Left lung (tissue), 14 donors: ENCODE results near the gene SPG7. TPM values are rescaled to one million over a fixed set of nuclear protein-coding genes. Genes with fewer than 3 reads are reported as not detected.
A peak's percentile ranks its signal among the peaks of the same experiment; 100 is the strongest.
"Not testable (repeated sequence)": the region's sequence is repeated elsewhere in the genome, so short reads cannot be mapped to it uniquely, and the experiment has no call there.

ENCODE experiments used
- ATAC-seq: fragments of 200-7000 bp; cut with Tn5 transposase; one replicate; pipeline ENCODE4 v1.9.1; 2020; ENCODE audit warnings: moderate library complexity
- DNase-seq, 4 donors: peaks; one replicate each; pipeline ENCODE4 v3.0.0-alpha.2; 2013 to 2020
- H3K27ac ChIP-seq, 2 donors: fragments of 200-600 bp; sonication (generic) in 1 of 2; one replicate each; pipeline versions ENCODE4 v1.5.0 to v1.8.0; 2020 to 2021
- H3K27me3 ChIP-seq, 2 donors: fragments of 200-600 bp; sonication (generic) in 1 of 2; one replicate each; pipeline versions ENCODE4 v1.5.0 to v1.8.0; 2020 to 2021
- H3K36me3 ChIP-seq, 2 donors: fragments of 200-600 bp; sonication (generic) in 1 of 2; one replicate each; pipeline versions ENCODE4 v1.5.0 to v1.8.0; 2020 to 2021
- H3K4me1 ChIP-seq, 2 donors: fragments of 200-600 bp; one replicate each; pipeline ENCODE4 v1.8.0; 2021
- H3K4me3 ChIP-seq, 2 donors: fragments of 200-600 bp; sonication (generic) in 1 of 2; one replicate each; pipeline versions ENCODE4 v1.5.0 to v1.8.0; 2020 to 2021; ENCODE audit warnings: mild to moderate bottlenecking in 1 of 2
- H3K9me3 ChIP-seq, 2 donors: fragments of 200-600 bp; sonication (generic) in 1 of 2; one replicate each; pipeline versions ENCODE4 v1.5.0 to v1.8.0; 2020 to 2021
- CTCF ChIP-seq, 2 donors: fragments of 200-600 bp; sonication (generic) in 1 of 2; IDR thresholded peaks; one replicate each; pipeline versions ENCODE4 v1.5.0 to v1.8.0; 2021; ENCODE audit warnings: antibody characterized with exemption in 2 of 2
- intact Hi-C, 2 donors: fragments of 100-400 bp; cut with DNase I; formaldehyde crosslinking; loops; one replicate each; pipeline versions ENCODE4 v1.11.2 to v1.14.2; 2022
- long read RNA-seq, 12 donors: library from polyadenylated mRNA in 2 of 12; unstranded in 2 of 12; transcript quantifications; one replicate each; pipeline ENCODE4 v2.0.0 and lab custom pipeline, GENCODE V29; 2019 to 2026
- polyA plus RNA-seq, 6 donors: library from polyadenylated mRNA; unstranded; fragments of 120-200 nt; gene quantifications; one replicate each; pipeline ENCODE4 v1.2.1, GENCODE V29; 2013; ENCODE audit not compliant: insufficient read length in 6 of 6
- total RNA-seq, 2 donors: library from RNA; stranded (reverse); fragmentation: NEBNext Ultra II Directional; extraction: Animal tissue kit (Norgen Biotek cat#: 25700); gene quantifications; one replicate each; pipeline ENCODE4 v1.2.1, GENCODE V29; 2021
- donor health status: DM: no; HTN: yes; CAD: no.
- donor health status: DM: no; HTN: no; CAD: no.

The SPG7 gene
- total RNA-seq (10 to 100 TPM; 79.3 to 79.5 TPM), polyA plus RNA-seq (100 to 1,000 TPM; 113 to 148 (median 127) TPM)
- long read RNA-seq, donor 1, full-length matches to known transcripts, result 41 of 41 reads
- long read RNA-seq, donor 1, partial matches to known transcripts, result 0 of 41 reads
- long read RNA-seq, donor 1, other reads (novel, unspliced or antisense), result 0 of 41 reads
- long read RNA-seq, donor 2, full-length matches to known transcripts, result 29 of 62 reads
- long read RNA-seq, donor 2, partial matches to known transcripts, result 33 of 62 reads
- long read RNA-seq, donor 2, other reads (novel, unspliced or antisense), result 0 of 62 reads
- long read RNA-seq, donor 3, full-length matches to known transcripts, result 27 of 27 reads
- long read RNA-seq, donor 3, partial matches to known transcripts, result 0 of 27 reads
- long read RNA-seq, donor 3, other reads (novel, unspliced or antisense), result 0 of 27 reads
- long read RNA-seq, donor 4, transcript SPG7-268 (17 exons, 3,359 nt), result major isoform, 9 of 19 reads
- long read RNA-seq, donor 4, partial matches to known transcripts, result 4 of 19 reads
- long read RNA-seq, donor 4, other reads (novel, unspliced or antisense), result 3 of 19 reads
- long read RNA-seq, donor 5, full-length matches to known transcripts, result 23 of 31 reads
- long read RNA-seq, donor 5, partial matches to known transcripts, result 8 of 31 reads
- long read RNA-seq, donor 5, other reads (novel, unspliced or antisense), result 0 of 31 reads
- long read RNA-seq, donor 6, full-length matches to known transcripts, result 16 of 16 reads
- long read RNA-seq, donor 6, partial matches to known transcripts, result 0 of 16 reads
- long read RNA-seq, donor 6, other reads (novel, unspliced or antisense), result 0 of 16 reads
- long read RNA-seq, donor 7, full-length matches to known transcripts, result 26 of 39 reads
- long read RNA-seq, donor 7, partial matches to known transcripts, result 13 of 39 reads
- long read RNA-seq, donor 7, other reads (novel, unspliced or antisense), result 0 of 39 reads
- long read RNA-seq, donor 8, full-length matches to known transcripts, result 49 of 63 reads
- long read RNA-seq, donor 8, partial matches to known transcripts, result 14 of 63 reads
- long read RNA-seq, donor 8, other reads (novel, unspliced or antisense), result 0 of 63 reads
- long read RNA-seq, donor 9, full-length matches to known transcripts, result 1 of 1 reads
- long read RNA-seq, donor 9, partial matches to known transcripts, result 0 of 1 reads
- long read RNA-seq, donor 9, other reads (novel, unspliced or antisense), result 0 of 1 reads
- long read RNA-seq, donor 10, transcript SPG7-268 (17 exons, 3,359 nt), result major isoform, 9 of 28 reads
- long read RNA-seq, donor 10, partial matches to known transcripts, result 9 of 28 reads
- long read RNA-seq, donor 10, other reads (novel, unspliced or antisense), result 3 of 28 reads
- long read RNA-seq, donor 11, result 0 reads
- long read RNA-seq, donor 12, full-length matches to known transcripts, result 36 of 42 reads
- long read RNA-seq, donor 12, partial matches to known transcripts, result 6 of 42 reads
- long read RNA-seq, donor 12, other reads (novel, unspliced or antisense), result 0 of 42 reads

DNA sequence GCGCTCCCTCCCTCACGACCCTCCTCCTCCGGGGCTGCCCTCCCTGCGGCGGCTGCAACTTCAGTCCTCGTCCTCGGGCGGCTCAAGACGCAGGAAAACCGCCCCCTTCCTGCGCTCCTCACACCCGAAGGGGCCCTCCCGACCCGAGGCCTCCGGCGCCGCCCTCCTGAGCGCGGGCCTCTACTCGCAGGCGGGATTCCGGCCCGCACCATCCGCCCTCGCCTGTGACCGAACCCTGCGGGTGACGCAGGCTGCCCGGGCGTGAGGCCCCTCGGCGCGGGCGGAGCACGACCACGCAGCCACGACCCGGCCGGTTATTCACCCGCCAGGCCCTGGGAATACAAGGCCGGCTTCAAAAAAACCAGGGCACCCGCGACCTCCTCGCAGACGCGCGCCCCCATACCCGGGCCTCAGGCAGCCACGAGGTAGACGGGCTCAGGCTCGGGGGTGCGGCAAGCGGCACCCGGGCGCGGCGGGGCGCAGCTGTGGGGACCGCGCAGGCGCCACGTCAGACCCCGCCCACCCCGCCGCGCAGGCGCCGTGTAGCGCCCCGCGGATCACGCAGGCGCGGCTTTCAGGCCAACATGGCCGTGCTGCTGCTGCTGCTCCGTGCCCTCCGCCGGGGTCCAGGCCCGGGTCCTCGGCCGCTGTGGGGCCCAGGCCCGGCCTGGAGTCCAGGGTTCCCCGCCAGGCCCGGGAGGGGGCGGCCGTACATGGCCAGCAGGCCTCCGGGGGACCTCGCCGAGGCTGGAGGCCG lies at the start of gene SPG7:
TSS of gene SPG7 (plus strand) at position 570 of the 757 bp plus-strand sequence. CDS start at position 585, 15 bp downstream.
- TF ChIP-seq CTCF (IDR thresholded peaks at IDR 0.05), result no peak

DNA sequence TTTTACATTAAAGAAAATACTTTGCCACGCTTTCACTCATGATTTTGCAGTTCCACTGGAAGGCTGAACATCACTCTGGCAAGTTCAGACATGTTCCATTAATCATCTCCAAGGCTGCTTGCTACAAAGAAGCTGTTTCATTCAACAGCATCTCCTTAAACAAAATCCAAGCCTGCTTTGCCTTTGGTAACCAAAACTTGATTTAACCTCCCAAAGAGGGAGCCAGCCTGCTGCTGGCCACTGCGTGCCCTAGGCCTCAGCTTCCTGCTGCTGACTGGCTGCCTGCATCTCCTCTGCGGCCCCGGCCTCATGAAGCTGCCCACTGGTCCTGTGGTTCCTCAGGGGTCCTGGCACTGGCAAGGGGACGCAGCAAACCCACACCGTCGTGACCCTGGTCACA lies 49.7 kb upstream of the SPG7 start:
- no peak overlapping the region for H3K27ac ChIP-seq
- intact Hi-C loops, result no loop called here
- TF ChIP-seq CTCF (IDR thresholded peaks at IDR 0.05), result no peak
- H3K4me3 ChIP-seq, result no peak overlapping the region
- DNase-seq, result no peak
- H3K36me3 ChIP-seq, result no peaks in the 10 kb centered on the region
- no peaks in the 10 kb centered on the region for H3K9me3 ChIP-seq
- peaks cover 7 to 34% of the 10 kb centered on the region in 2 donors for H3K4me1 ChIP-seq
- no peak for ATAC-seq
- H3K27me3 ChIP-seq, result no peaks in the 10 kb centered on the region

More for the DNA sequence above, at the start of gene SPG7:
- ATAC-seq, result peak; percentile 92
- peaks cover 0 to 28% of the 10 kb centered on the region in 2 donors for H3K36me3 ChIP-seq
- H3K9me3 ChIP-seq, result no peaks in the 10 kb centered on the region
- peak; percentile 84 to 95 (median 92) for DNase-seq
- peak within 1 kb of the TSS; percentile 82 to 96 for H3K27ac ChIP-seq
- peaks cover 22 to 54% of the 10 kb centered on the region in 2 donors for H3K4me1 ChIP-seq
- peak within 1 kb of the TSS; percentile 92 to 97 for H3K4me3 ChIP-seq
- no peaks in the 10 kb centered on the region for H3K27me3 ChIP-seq
- intact Hi-C loops, result no loop called here

GRCh38 chr16:89458967-89459366 lies 49.2 kb upstream of the SPG7 start:
- Histone ChIP-seq H3K36me3 (no peaks in the 10 kb centered on the region), H3K4me3 (no peak overlapping the region), H3K27me3 (no peaks in the 10 kb centered on the region), H3K27ac (no peak overlapping the region), H3K4me1 (peaks cover 5 to 34% of the 10 kb centered on the region in 2 donors), H3K9me3 (no peaks in the 10 kb centered on the region)
- TF ChIP-seq CTCF (IDR thresholded peaks at IDR 0.05), result no peak
- ATAC-seq, result no peak
- no peak for DNase-seq
- intact Hi-C loops, result no loop called here

GRCh38 chr16:89460556-89460955 lies 47.6 kb upstream of the SPG7 start:
- intact Hi-C loops, result no loop called here
- Histone ChIP-seq H3K9me3 (no peaks in the 10 kb centered on the region), H3K4me1 (peaks cover 0 to 37% of the 10 kb centered on the region in 2 donors), H3K27ac (no peak overlapping the region), H3K36me3 (no peaks in the 10 kb centered on the region), H3K27me3 (no peaks in the 10 kb centered on the region), H3K4me3 (no peak overlapping the region)
- TF ChIP-seq CTCF (IDR thresholded peaks at IDR 0.05), result no peak
- DNase-seq (no peak), ATAC-seq (no peak)

- H3K4me1 ChIP-seq, result peaks cover 0 to 30% of the 10 kb centered on the region in 2 donors
- intact Hi-C loops, H3K27ac ChIP-seq, ATAC-seq, H3K36me3 ChIP-seq, H3K4me3 ChIP-seq, DNase-seq, H3K9me3 ChIP-seq, H3K27me3 ChIP-seq: not testable (repeated sequence)
These were observed 46.3 kb upstream of the SPG7 start for GRCh38 chr16:89461890-89462289.

DNA sequence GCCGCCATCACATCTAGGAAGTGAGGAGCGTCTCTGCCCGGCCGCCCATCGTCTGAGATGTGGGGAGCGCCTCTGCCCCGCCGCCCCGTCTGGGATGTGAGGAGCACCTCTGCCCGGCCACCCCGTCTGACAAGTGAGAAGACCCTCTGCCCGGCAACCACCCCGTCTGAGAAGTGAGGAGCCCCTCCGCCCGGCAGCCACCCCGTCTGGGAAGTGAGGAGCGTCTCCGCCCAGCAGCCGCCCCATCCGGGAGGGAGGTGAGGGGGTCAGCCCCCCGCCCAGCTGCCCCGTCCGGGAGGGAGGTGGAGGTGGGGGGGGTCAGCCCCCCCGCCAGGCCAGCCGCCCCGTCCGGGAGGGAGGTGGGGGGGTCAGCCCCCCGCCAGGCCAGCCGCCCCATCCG lies 45.6 kb upstream of the SPG7 start:
- H3K4me3 ChIP-seq, DNase-seq, ATAC-seq, H3K27ac ChIP-seq, intact Hi-C loops, H3K27me3 ChIP-seq, H3K9me3 ChIP-seq, H3K36me3 ChIP-seq: not testable (repeated sequence)
- H3K4me1 ChIP-seq, result peaks cover 0 to 31% of the 10 kb centered on the region in 2 donors

GRCh38 chr16:89463312-89463711 lies 44.9 kb upstream of the SPG7 start:
- ATAC-seq, H3K9me3 ChIP-seq, H3K27me3 ChIP-seq, intact Hi-C loops, H3K36me3 ChIP-seq, DNase-seq, H3K27ac ChIP-seq, H3K4me3 ChIP-seq: not testable (repeated sequence)
- peaks cover 0 to 38% of the 10 kb centered on the region in 2 donors for H3K4me1 ChIP-seq
